Activated CD4-positive, alpha-beta memory T cell treated with anti-CD3 and anti-CD28 coated beads for 36 hours (primary cell): ENCODE results near the gene TMEM178A. TPM values are rescaled to one million over a fixed set of nuclear protein-coding genes. Genes with fewer than 3 reads are reported as not detected.
"Not testable (repeated sequence)": the region's sequence is repeated elsewhere in the genome, so short reads cannot be mapped to it uniquely, and the experiment has no call there.

Experiments
- CTCF ChIA-PET: fragments of 350-600 bp; sonication (Branson Sonifier 250); formaldehyde crosslinking; loops from one replicate; lab custom pipeline; 2021; ENCODE audit warnings: antibody characterized with exemption, inconsistent platforms; lab: Charles Lee
- POLR2A ChIA-PET: fragments of 350-600 bp; sonication (Branson Sonifier 250); formaldehyde crosslinking; loops from one replicate; lab custom pipeline; 2021; ENCODE audit warnings: antibody characterized with exemption; lab: Charles Lee
- DNase-seq: peaks from one replicate; pipeline ENCODE4 v3.0.0-alpha.2; 2020
- H3K27ac Mint-ChIP-seq: one replicate; pipeline ENCODE4 v1.8.0; 2021; ENCODE audit warnings: mixed read lengths
- H3K27me3 Mint-ChIP-seq: one replicate; pipeline ENCODE4 v1.8.0; 2021; ENCODE audit warnings: mixed read lengths
- H3K36me3 Mint-ChIP-seq: one replicate; pipeline ENCODE4 v1.8.0; 2021; ENCODE audit warnings: mixed read lengths
- H3K4me1 Mint-ChIP-seq: one replicate; pipeline ENCODE4 v1.8.0; 2021; ENCODE audit warnings: low read depth, mixed read lengths
- H3K4me3 Mint-ChIP-seq: one replicate; pipeline ENCODE4 v1.8.0; 2021; ENCODE audit warnings: mild to moderate bottlenecking, mixed read lengths
- H3K9me3 Mint-ChIP-seq: one replicate; pipeline ENCODE4 v1.8.0; 2021; ENCODE audit warnings: mixed read lengths
- intact Hi-C: fragments of 100-400 bp; cut with micrococcal nuclease; formaldehyde crosslinking; loops from one replicate; pipeline ENCODE4 v1.15.1; 2023
- total RNA-seq, 2 experiments: library from RNA; stranded (reverse); gene quantifications; one replicate each; pipeline ENCODE4 v1.2.3, GENCODE V29; 2021

Gene TMEM178A
- under 1 TPM; 0.29 to 0.48 TPM for total RNA-seq

DNA sequence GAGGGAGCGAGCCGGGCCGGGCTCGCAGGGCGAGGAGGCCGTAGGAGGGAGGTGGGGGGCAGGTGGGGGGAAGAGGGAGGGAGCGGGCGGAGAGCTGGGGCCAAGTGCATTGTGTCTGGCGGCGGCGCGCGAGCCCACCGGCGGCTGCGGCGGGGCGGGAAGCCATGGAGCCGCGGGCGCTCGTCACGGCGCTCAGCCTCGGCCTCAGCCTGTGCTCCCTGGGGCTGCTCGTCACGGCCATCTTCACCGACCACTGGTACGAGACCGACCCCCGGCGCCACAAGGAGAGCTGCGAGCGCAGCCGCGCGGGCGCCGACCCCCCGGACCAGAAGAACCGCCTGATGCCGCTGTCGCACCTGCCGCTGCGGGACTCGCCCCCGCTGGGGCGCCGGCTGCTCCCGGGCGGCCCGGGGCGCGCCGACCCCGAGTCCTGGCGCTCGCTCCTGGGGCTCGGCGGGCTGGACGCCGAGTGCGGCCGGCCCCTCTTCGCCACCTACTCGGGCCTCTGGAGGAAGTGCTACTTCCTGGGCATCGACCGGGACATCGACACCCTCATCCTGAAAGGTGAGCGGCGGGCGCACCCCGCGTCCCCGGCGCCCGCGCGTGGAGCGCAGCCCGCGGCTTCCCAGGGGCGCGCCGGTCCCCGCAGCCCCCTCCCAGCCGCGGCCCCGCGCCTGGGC lies at the start of gene TMEM178A:
Gene TMEM178A, plus strand, starts transcription at position 107 of the 680 bp plus-strand sequence. Its CDS starts 58 bp downstream, at position 165.
- Mint-ChIP-seq H3K4me1 (peaks cover 9% of the 10 kb centered on the region), H3K9me3 (no peaks in the 10 kb centered on the region), H3K36me3 (no peaks in the 10 kb centered on the region), H3K4me3 (peak within 1 kb of the TSS; percentile 49), H3K27me3 (peaks cover 56% of the 10 kb centered on the region), H3K27ac (no peak within 1 kb of the TSS)
- intact Hi-C loops, result no loop called here
- ChIA-PET CTCF (no interaction called here), POLR2A (no interaction called here)
- DNase-seq, result no peak

DNA sequence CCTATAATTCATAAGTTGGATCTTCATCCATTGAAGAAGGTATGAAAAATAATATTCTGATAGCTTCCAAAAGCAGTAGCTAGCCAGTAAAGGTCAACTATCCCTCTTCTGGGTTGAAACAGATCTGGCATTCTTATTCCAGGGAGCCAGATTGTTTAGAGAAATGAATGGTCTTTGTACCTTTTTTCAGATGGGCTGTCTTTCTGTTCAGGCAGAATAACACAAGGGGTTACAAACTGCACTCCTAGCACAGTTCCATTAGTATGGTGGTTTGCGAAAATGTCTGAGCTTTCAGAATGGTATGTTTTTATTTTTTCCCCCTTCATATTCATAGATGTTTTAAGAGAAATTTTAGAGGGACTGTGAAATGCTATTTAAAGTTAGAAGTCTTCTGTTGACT lies 47.5 kb upstream of the TMEM178A start:
- POLR2A ChIA-PET, result no interaction called here
- peaks cover 22% of the 10 kb centered on the region for H3K27me3 Mint-ChIP-seq
- CTCF ChIA-PET, result interaction anchor here (1.0 kb wide), 1 partner anchor 26 kb away, joined by 3 read pairs; no protein-coding TSS in a partner anchor
- no peak for DNase-seq
- intact Hi-C loops, result no loop called here
- H3K36me3 Mint-ChIP-seq, result no peaks in the 10 kb centered on the region
- peaks cover 6% of the 10 kb centered on the region for H3K4me1 Mint-ChIP-seq
- no peaks in the 10 kb centered on the region for H3K9me3 Mint-ChIP-seq
- H3K4me3 Mint-ChIP-seq, result no peak overlapping the region
- no peak overlapping the region for H3K27ac Mint-ChIP-seq

DNA sequence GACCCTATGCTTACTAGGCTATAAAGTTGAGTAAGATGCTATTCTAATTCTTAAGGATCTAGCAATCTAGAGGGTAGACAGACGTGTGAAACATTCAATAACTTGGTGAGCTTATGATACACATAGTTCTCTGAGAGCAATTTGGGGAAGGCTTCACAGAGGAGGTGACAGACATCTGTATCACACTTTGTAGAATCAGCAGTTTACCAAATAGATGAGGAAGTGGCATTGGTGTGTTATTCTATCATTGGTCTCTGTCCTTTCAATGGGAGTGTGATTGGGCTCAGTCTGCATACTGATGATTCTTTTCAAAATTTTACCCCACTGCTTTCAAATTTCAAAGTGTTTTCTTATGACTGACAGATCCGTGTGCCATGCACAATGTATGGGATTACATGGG lies 47.0 kb upstream of the TMEM178A start:
- ChIA-PET CTCF (no interaction called here), POLR2A (no interaction called here)

DNA sequence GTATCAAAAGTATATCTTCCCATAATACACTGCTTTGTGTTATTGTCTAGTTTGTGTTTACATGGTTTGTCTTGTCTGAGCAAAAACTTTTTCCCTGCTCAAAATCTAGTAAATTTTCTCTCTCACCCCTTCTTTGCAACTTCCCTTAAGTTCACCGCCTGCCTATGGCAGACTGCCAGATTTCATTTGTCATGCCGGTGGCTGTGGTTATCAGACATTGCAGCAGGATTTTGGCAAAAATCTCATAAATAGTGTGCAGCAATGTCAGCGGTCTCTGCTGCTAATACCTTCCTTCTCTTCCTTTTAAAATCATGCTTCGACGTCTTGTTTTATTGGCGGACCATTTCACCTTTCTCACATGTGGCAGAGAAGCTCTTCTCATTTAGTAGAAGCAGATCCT lies 45.6 kb upstream of the TMEM178A start:
- DNase-seq, result peak; percentile 18
- Mint-ChIP-seq H3K4me1 (peaks cover 6% of the 10 kb centered on the region), H3K27me3 (peaks cover 17% of the 10 kb centered on the region), H3K36me3 (no peaks in the 10 kb centered on the region), H3K4me3 (no peak overlapping the region), H3K27ac (no peak overlapping the region), H3K9me3 (no peaks in the 10 kb centered on the region)
- CTCF ChIA-PET, result no interaction called here
- intact Hi-C loops, result no loop called here
- POLR2A ChIA-PET, result no interaction called here

More for the DNA sequence above, 47.0 kb upstream of the TMEM178A start:
- Mint-ChIP-seq H3K36me3 (no peaks in the 10 kb centered on the region), H3K4me1 (peaks cover 6% of the 10 kb centered on the region), H3K4me3 (no peak overlapping the region), H3K9me3 (no peaks in the 10 kb centered on the region), H3K27me3 (peaks cover 22% of the 10 kb centered on the region), H3K27ac (no peak overlapping the region)
- intact Hi-C loops, result no loop called here
- no peak for DNase-seq

DNA sequence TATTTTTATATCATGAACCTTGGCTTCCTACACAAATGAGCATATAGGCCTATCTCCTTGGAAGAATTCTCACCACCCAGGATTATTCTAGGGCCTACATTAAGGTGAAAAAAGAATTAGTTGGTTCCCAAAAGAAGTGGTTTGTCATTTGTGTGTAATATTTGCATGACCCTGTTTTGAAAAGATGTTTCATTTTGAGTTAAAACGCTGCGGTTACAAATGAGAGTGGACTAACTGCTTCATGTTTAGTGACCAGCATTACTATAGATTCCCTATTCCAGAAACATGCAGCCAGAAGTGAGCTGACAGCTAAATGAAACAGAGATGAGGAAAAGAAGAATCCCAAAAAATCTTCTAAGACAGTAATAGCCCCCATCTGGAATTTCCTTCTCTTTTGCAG lies 44.1 kb upstream of the TMEM178A start:
- no peaks in the 10 kb centered on the region for H3K36me3 Mint-ChIP-seq
- peaks cover 6% of the 10 kb centered on the region for H3K4me1 Mint-ChIP-seq
- no peaks in the 10 kb centered on the region for H3K9me3 Mint-ChIP-seq
- intact Hi-C loops, result no loop called here
- DNase-seq, result no peak
- H3K27me3 Mint-ChIP-seq, result peaks cover 15% of the 10 kb centered on the region
- ChIA-PET POLR2A (no interaction called here), CTCF (interaction anchor here (0.6 kb wide), 1 partner anchor 560 kb away, joined by 3 read pairs; no protein-coding TSS in a partner anchor)
- no peak overlapping the region for H3K27ac Mint-ChIP-seq
- no peak overlapping the region for H3K4me3 Mint-ChIP-seq

DNA sequence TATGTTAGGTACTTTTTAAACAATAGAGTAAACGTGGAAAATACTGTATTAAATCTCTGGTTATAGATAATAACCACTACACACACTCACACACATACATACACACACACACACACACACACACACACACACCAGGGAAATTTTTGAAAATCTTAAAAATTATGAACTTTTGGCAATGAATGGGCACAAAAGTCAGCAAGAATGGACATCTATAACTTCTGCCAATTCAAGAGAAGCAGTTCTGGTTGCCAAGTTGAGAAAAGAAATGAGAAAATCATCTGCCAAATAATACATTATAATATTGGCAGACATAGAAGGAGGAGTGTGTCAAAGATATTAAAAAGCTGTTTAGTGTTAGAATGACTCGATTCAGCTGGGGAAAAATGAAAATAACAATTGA lies 42.9 kb upstream of the TMEM178A start:
- Mint-ChIP-seq H3K4me3 (no peak overlapping the region), H3K9me3 (no peaks in the 10 kb centered on the region), H3K27me3 (peaks cover 11% of the 10 kb centered on the region), H3K27ac (no peak overlapping the region), H3K36me3 (no peaks in the 10 kb centered on the region), H3K4me1 (peaks cover 6% of the 10 kb centered on the region)
- no peak for DNase-seq
- intact Hi-C loops, result no loop called here
- ChIA-PET POLR2A (no interaction called here), CTCF (no interaction called here)

DNA sequence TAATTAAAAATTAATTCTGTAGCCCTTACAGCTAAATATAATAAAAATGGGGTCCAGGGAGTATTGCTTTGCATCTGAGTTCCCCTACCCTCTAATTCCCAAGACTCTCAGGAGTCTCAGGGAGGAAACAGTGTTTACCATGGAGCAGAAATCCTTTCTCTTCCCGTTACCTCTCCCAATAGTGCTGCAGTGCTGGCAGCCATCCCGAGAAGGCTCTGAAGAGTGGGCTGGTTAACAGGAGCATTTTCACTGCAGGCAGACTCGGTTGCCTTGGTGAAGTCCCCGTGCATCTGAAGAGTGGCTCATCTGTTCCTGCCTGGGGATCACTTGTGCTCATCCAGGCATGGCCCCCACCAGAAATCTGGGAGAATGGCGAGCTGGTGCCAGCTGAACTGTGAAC lies 41.8 kb upstream of the TMEM178A start:
- Mint-ChIP-seq H3K9me3 (no peaks in the 10 kb centered on the region), H3K36me3 (no peaks in the 10 kb centered on the region), H3K27me3 (peaks cover 7% of the 10 kb centered on the region), H3K4me3 (no peak overlapping the region), H3K4me1 (peaks cover 6% of the 10 kb centered on the region), H3K27ac (no peak overlapping the region)
- CTCF ChIA-PET, result no interaction called here
- POLR2A ChIA-PET, result no interaction called here
- intact Hi-C loops, result no loop called here
- DNase-seq, result no peak

DNA sequence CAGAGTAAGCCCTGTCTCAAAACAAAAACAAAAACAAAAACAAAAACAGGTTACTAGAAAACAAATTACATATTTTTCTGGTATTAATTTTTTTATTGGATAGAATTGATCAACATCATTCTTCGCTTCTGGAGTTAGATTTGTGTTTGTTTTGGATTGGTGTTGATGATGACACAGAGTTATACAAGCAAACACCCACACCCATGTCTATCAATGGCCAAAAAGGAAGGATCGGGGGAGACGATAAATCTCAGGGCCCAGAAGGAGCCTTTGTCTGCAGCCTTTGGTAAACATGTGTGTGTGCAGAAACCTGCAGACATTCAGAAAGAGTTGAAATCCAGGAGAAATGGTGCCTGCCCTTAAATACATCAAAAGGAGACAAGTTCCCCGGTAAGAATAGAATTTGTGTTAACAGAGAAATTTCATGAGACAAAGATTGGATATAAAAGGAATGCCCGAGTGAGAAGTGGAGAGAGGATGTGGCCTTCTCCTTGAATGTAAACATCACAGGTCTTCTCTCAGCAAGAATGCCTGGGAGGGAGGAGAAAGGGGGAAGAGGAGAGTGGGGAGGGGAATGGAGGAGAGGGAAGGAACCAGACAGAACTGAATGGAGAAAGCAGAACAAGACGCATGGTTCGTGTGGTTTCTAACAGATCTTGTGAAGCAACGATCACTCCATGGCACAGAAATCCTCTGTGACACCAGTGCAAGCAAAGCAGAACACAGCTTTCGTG lies 40.4 kb upstream of the TMEM178A start:
- intact Hi-C loops, result no loop called here
- H3K9me3 Mint-ChIP-seq, result no peaks in the 10 kb centered on the region
- no peak overlapping the region for H3K27ac Mint-ChIP-seq
- peaks cover 2% of the 10 kb centered on the region for H3K27me3 Mint-ChIP-seq
- POLR2A ChIA-PET, result no interaction called here
- H3K36me3 Mint-ChIP-seq, result no peaks in the 10 kb centered on the region
- DNase-seq, result no peak
- CTCF ChIA-PET, result no interaction called here
- H3K4me1 Mint-ChIP-seq, result peaks cover under 1% of the 10 kb centered on the region
- no peak overlapping the region for H3K4me3 Mint-ChIP-seq

DNA sequence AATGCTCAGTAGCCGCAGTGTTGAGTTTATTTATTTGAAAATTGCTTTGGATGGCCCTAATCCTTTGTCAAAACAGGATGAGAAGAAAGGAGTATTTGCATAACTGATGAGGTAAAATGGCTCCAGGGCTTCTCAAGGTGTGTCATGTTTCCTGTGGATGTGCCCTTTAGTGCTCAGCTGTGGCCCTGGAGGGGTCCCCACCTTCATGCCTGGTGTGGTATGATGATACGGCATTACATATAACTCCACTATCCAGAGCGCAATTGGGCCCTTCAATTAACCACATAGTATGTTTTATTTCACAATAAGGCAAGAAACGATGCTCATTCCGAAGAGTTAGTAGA lies 39.8 kb upstream of the TMEM178A start:
- POLR2A ChIA-PET, result no interaction called here
- H3K36me3 Mint-ChIP-seq, result no peaks in the 10 kb centered on the region
- intact Hi-C loops, result no loop called here

DNA sequence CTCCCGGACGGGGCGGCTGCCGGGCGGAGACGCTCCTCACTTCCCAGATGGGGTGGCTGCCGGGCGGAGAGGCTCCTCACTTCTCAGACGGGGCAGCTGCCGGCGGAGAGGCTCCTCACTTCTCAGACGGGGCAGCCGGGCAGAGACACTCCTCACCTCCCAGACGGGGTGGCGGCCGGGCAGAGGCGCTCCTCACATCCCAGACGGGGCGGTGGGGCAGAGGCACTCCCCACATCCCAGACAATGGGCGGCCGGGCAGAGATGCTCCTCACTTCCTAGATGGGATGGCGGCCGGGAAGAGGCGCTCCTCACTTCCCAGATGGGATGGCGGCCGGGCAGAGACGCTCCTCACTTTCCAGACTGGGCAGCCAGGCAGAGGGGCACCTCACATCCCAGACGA lies 37.4 kb upstream of the TMEM178A start:
- H3K4me3 Mint-ChIP-seq, POLR2A ChIA-PET, H3K36me3 Mint-ChIP-seq, H3K27me3 Mint-ChIP-seq, H3K9me3 Mint-ChIP-seq, H3K27ac Mint-ChIP-seq, H3K4me1 Mint-ChIP-seq, CTCF ChIA-PET, intact Hi-C loops, DNase-seq: not testable (repeated sequence)

More for the DNA sequence above, 39.8 kb upstream of the TMEM178A start:
- no peak for DNase-seq
- Mint-ChIP-seq H3K4me3 (no peak overlapping the region), H3K27ac (no peak overlapping the region), H3K9me3 (no peaks in the 10 kb centered on the region), H3K27me3 (no peaks in the 10 kb centered on the region), H3K4me1 (no peaks in the 10 kb centered on the region)
- CTCF ChIA-PET, result no interaction called here

DNA sequence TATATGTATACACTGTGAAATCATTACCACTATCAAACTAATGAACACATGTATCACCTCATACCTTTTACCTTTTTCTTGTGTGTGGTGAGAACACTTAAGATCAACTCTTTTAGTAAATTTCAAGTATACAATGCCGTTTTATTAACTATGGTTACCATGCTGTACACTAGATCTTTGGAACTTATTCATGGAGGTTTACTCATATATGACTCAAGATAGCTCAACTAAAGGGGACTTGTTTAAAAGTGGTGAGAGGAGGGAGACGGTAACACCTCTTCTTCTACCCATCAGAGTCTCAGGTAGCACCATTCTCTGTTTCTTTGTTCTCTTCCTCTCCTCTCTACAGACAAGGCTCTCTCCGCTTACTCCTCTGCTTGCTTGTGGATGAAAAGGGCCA lies 36.1 kb upstream of the TMEM178A start:
- Mint-ChIP-seq H3K4me3 (no peak overlapping the region), H3K4me1 (no peaks in the 10 kb centered on the region), H3K9me3 (no peaks in the 10 kb centered on the region), H3K36me3 (no peaks in the 10 kb centered on the region), H3K27ac (no peak overlapping the region), H3K27me3 (no peaks in the 10 kb centered on the region)
- intact Hi-C loops, result no loop called here
- POLR2A ChIA-PET, result no interaction called here
- CTCF ChIA-PET, result no interaction called here
- no peak for DNase-seq

DNA sequence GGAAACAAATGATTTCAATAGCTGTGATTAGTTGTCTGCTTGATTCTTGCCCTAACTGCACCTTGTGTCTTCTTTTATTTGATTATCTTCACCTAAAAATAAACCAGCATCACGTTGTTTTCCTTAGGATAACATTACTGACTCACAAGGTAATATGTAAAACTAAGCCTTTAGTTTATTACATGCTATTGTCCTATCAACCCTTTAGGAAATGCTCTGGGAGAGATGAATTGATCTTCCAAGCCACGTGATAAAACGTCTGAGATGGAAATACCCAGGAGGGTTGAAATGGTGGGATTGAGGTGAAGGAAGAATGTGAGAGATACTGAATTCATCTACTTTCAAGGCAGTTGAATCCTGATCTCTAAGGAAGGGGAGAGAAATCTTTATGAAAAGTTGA lies 34.5 kb upstream of the TMEM178A start:
- intact Hi-C loops, result no loop called here
- CTCF ChIA-PET, result no interaction called here
- Mint-ChIP-seq H3K4me3 (no peak overlapping the region), H3K4me1 (no peaks in the 10 kb centered on the region), H3K9me3 (no peaks in the 10 kb centered on the region), H3K27me3 (peaks cover 3% of the 10 kb centered on the region), H3K27ac (no peak overlapping the region), H3K36me3 (no peaks in the 10 kb centered on the region)
- POLR2A ChIA-PET, result no interaction called here
- no peak for DNase-seq

DNA sequence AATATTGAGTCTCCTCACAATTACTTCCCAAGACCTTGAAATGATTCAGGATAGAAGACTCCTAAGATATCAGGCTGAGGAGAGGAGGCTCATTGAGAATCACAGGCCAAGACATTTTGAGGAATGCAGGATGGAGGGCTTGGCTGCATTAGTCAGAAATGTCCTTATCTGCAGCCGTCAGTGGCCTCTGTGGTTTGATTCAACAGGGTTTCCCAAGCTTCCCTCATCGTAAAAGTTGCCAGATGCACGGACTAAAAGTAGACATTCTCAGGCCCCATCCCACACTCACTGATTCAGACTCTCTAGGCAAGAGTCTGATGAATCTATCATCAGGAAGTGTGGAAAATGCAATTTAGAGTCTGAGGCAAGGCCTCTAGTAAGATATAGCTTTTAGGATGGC lies 34.0 kb upstream of the TMEM178A start:
- intact Hi-C loops, result no loop called here
- CTCF ChIA-PET, result no interaction called here
- Mint-ChIP-seq H3K9me3 (no peaks in the 10 kb centered on the region), H3K27me3 (peaks cover 3% of the 10 kb centered on the region), H3K4me3 (no peak overlapping the region), H3K36me3 (no peaks in the 10 kb centered on the region), H3K4me1 (no peaks in the 10 kb centered on the region), H3K27ac (no peak overlapping the region)
- no peak for DNase-seq
- POLR2A ChIA-PET, result no interaction called here
